Fibroblast of pulmonary artery (primary cell): ENCODE results near the gene OLR1.

Experiments used
- DNase-seq: peaks from one replicate; pipeline ENCODE4 v3.0.0-alpha.2; 2010; ENCODE audit warnings: low read depth
- H3K4me3 ChIP-seq: replicated peaks from 2 replicates; pipeline ENCODE4 v1.5.1; 2011; ENCODE audit warnings: low read depth, mild to moderate bottlenecking, control low read depth, low read length, moderate library complexity
- CTCF ChIP-seq: IDR thresholded peaks from 2 replicates; pipeline ENCODE4 v1.5.1; 2011; ENCODE audit warnings: mild to moderate bottlenecking, control low read depth, low read length, inconsistent platforms; ENCODE audit errors: missing control alignments

OLR1 gene

GRCh38 chr12:10151621-10152020, 20.3 kb downstream of the OLR1 start:
- H3K4me3 ChIP-seq, result no peak overlapping the region
- DNase-seq, result no peak
- TF ChIP-seq CTCF, result no peak

- H3K4me3 ChIP-seq, result no peak overlapping the region
- DNase-seq, result no peak
- no peak for TF ChIP-seq CTCF
These were observed 24.1 kb downstream of the OLR1 start for GRCh38 chr12:10147714-10148403.

- TF ChIP-seq CTCF, result no peak
- no peak for DNase-seq
- no peak overlapping the region for H3K4me3 ChIP-seq
These were observed 28.8 kb downstream of the OLR1 start for GRCh38 chr12:10142976-10143589.

- TF ChIP-seq CTCF, result peak; percentile 39
- DNase-seq, result peak; percentile 75
- H3K4me3 ChIP-seq, result no peak overlapping the region
These were observed 31.9 kb downstream of the OLR1 start for GRCh38 chr12:10140001-10140400.

GRCh38 chr12:10136637-10137205, 35.2 kb downstream of the OLR1 start:
- TF ChIP-seq CTCF, result no peak
- no peak overlapping the region for H3K4me3 ChIP-seq
- DNase-seq, result no peak

- no peak for TF ChIP-seq CTCF
- H3K4me3 ChIP-seq, result no peak overlapping the region
- no peak for DNase-seq
These were observed 36.8 kb downstream of the OLR1 start for GRCh38 chr12:10135126-10135525.
